ENCODE data around the gene DRG1. TPM values are rescaled to one million over a fixed set of nuclear protein-coding genes. Genes with fewer than 3 reads are reported as not detected.

Gene DRG1
- total RNA-seq, 2 donors from 2014 or later = 37.8 to 40.3 TPM

Other genes starting within 250 kb of the DRG1 start
- 10 to 100 TPM; 31.7 to 33.7 TPM for gene RNF185, start 239.4 kb upstream of the DRG1 start, total RNA-seq
- gene LIMK2, start 187.3 kb upstream of the DRG1 start, total RNA-seq = 10 to 100 TPM; 24.6 to 26.8 TPM
- 10 to 100 TPM; 12.8 to 18.8 TPM for gene PIK3IP1, start 107.1 kb upstream of the DRG1 start, total RNA-seq
- gene PATZ1, start 53.3 kb upstream of the DRG1 start, total RNA-seq = 10 to 100 TPM; 10.8 to 14.9 TPM
- gene EIF4ENIF1, start 90.2 kb downstream of the DRG1 start, total RNA-seq = 10 to 100 TPM; 26.0 to 34.5 TPM
- 10 to 100 TPM; 20.5 to 22.4 TPM for gene SFI1, start 96.9 kb downstream of the DRG1 start, total RNA-seq